ENCODE results near the gene TCEAL8.
"Not testable (repeated sequence)": the region's sequence is repeated elsewhere in the genome, so short reads cannot be mapped to it uniquely, and the experiment has no call there.

DNA sequence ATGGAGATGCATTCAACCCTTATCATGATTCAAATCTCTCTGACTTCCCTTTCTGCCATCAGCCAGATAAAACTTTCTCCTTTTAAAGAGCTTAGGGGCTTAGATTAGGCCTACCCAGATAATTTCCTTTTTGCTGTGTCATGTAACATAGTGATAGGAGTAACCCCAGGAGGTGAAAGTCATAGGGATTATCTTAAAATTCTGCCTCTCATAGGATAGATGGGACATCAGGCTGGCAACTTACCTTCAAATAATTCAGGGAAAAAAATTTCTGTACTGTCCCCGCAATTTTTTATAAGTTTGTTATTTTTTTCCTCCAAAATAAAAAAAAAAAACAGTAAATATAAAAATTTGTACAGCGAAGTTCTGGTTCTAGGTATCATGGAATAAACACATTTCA, 19.3 kb downstream of the TCEAL8 start:
- TF ChIP-seq, protein P1, sequence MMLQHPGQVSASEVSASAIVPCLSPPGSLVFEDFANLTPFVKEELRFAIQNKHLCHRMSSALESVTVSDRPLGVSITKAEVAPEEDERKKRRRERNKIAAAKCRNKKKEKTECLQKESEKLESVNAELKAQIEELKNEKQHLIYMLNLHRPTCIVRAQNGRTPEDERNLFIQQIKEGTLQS (IDR thresholded peaks at IDR 0.05) = not testable (repeated sequence)
- not testable (repeated sequence) for TF ChIP-seq POLR2AphosphoS5 (IDR thresholded peaks at IDR 0.05; ENCODE audit: low read depth, low read length); POLR2A (IDR thresholded peaks at IDR 0.05; ENCODE audit: borderline replicate concordance, extremely low read depth, insufficient read depth, insufficient read length); EZH2 (IDR thresholded peaks at IDR 0.05); SP1 (IDR thresholded peaks at IDR 0.05; ENCODE audit: low read depth); ELF1 (IDR thresholded peaks at IDR 0.05; ENCODE audit: borderline replicate concordance, low read depth)
- TF ChIP-seq, protein P2, sequence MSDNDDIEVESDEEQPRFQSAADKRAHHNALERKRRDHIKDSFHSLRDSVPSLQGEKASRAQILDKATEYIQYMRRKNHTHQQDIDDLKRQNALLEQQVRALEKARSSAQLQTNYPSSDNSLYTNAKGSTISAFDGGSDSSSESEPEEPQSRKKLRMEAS (IDR thresholded peaks at IDR 0.05) = not testable (repeated sequence)
- TF ChIP-seq, protein P3, sequence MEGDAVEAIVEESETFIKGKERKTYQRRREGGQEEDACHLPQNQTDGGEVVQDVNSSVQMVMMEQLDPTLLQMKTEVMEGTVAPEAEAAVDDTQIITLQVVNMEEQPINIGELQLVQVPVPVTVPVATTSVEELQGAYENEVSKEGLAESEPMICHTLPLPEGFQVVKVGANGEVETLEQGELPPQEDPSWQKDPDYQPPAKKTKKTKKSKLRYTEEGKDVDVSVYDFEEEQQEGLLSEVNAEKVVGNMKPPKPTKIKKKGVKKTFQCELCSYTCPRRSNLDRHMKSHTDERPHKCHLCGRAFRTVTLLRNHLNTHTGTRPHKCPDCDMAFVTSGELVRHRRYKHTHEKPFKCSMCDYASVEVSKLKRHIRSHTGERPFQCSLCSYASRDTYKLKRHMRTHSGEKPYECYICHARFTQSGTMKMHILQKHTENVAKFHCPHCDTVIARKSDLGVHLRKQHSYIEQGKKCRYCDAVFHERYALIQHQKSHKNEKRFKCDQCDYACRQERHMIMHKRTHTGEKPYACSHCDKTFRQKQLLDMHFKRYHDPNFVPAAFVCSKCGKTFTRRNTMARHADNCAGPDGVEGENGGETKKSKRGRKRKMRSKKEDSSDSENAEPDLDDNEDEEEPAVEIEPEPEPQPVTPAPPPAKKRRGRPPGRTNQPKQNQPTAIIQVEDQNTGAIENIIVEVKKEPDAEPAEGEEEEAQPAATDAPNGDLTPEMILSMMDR (IDR thresholded peaks at IDR 0.05 in 2 of 3, conservative IDR thresholded peaks at IDR 0.05 in 1 of 3; ENCODE audit: borderline replicate concordance in 1 of 3, insufficient read depth in 1 of 3, low read depth in 2 of 3, low read length in 2 of 3) = not testable (repeated sequence)

All from HCT116 (cell line).